Measurements from ENCODE around the gene POLR1E. TPM values are rescaled to one million over a fixed set of nuclear protein-coding genes. Genes with fewer than 3 reads are reported as not detected.

The POLR1E gene
- total and polyA plus RNA-seq, 2 donors (not counting 3 experiments of a cell fraction or from before 2014, with no cell fraction given): 9.0 to 21.2 TPM

DNA sequence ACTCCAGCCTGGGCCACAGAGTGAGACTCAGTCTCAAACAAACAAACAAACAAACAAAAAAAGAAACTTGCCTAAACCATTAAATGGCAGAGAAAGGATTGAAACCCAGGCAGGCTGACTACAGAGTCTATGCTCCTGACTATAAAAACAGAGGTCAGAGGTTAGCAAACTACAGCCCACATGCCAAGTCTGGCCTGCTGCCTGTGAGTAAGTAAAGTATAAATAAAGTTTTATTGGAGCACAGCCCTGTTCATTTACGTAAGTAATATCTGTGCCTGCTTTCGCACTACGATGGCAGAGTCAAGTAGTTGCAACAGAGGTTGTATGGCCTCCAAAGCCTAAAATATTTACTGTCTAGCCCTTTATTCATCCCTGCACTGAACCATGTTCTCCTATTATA, 11.6 kb downstream of the POLR1E start:
- BruUV-seq (replicated peaks): no TSS peak
- Histone ChIP-seq H3K4me3 (replicated peaks in 1 of 3; ENCODE audit: insufficient read depth in 1 of 3, low read depth in 1 of 3, low read length in 3 of 3) (no peak overlapping the region), H3K36me3 (ENCODE audit: control insufficient read depth in 2 of 2, extremely low read depth in 1 of 2, insufficient read depth in 2 of 2, low read length in 2 of 2) (peaks cover 9 to 15% of the 10 kb centered on the region in 2 experiments), H3K9me1 (replicated peaks; ENCODE audit: control insufficient read depth, extremely low read depth, insufficient read depth, low read length) (no peaks in the 10 kb centered on the region), H3K27me3 (ENCODE audit: control insufficient read depth in 2 of 2, insufficient read depth in 2 of 2, low read length in 2 of 2) (no peaks in the 10 kb centered on the region), H3K27ac (ENCODE audit: insufficient read depth, low read depth, low read length) (no peak overlapping the region), H3K4me2 (ENCODE audit: insufficient read depth, low read length) (no peak overlapping the region), H3K4me1 (ENCODE audit: control insufficient read depth, extremely low read depth, insufficient read depth, low read length) (no peaks in the 10 kb centered on the region), H3K79me2 (ENCODE audit: control insufficient read depth, insufficient read depth, low read length) (no peaks in the 10 kb centered on the region), H4K20me1 (replicated peaks; ENCODE audit: control insufficient read depth, extremely low read depth, insufficient read depth, low read length) (no peaks in the 10 kb centered on the region), H3K9ac (replicated peaks; ENCODE audit: extremely low read depth, insufficient read depth, low read length) (no peak overlapping the region), H3K9me3 (replicated peaks; ENCODE audit: control insufficient read depth, insufficient read depth, low read length) (no peaks in the 10 kb centered on the region), H2AFZ (ENCODE audit: low read depth, low read length) (no peak overlapping the region)
- DNase-seq (ENCODE audit: low read depth, low spot score) (no peak), FAIRE-seq (no peak)
- dilution Hi-C loops (cut with MboI; ENCODE audit: extremely low pct_ligation_motif_present, low sequenced_read_pairs): no loop called here
- TF ChIP-seq, protein P1, sequence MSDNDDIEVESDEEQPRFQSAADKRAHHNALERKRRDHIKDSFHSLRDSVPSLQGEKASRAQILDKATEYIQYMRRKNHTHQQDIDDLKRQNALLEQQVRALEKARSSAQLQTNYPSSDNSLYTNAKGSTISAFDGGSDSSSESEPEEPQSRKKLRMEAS (IDR thresholded peaks at IDR 0.05; ENCODE audit: insufficient read depth, insufficient read length): no peak
- TF ChIP-seq EZH2 (IDR thresholded peaks at IDR 0.05; ENCODE audit: borderline replicate concordance, low read depth, low read length, severe bottlenecking) (no peak), POLR2A (IDR thresholded peaks at IDR 0.05; ENCODE audit: low read depth, low read length) (no peak), CTCF (IDR thresholded peaks at IDR 0.05; ENCODE audit: extremely low read depth in 1 of 2, insufficient read depth in 1 of 2, low read depth in 1 of 2, low read length in 2 of 2) (no peak), POLR2AphosphoS5 (IDR thresholded peaks at IDR 0.05; ENCODE audit: insufficient read depth, low read depth, low read length) (no peak), JUN (IDR thresholded peaks at IDR 0.05; ENCODE audit: borderline replicate concordance, insufficient read depth, insufficient read length, low read depth) (no peak), FOS (IDR thresholded peaks at IDR 0.05; ENCODE audit: borderline replicate concordance, insufficient read depth, low read length) (no peak), MYC (IDR thresholded peaks at IDR 0.05; ENCODE audit: low read depth, low read length) (no peak), GATA2 (IDR thresholded peaks at IDR 0.05; ENCODE audit: insufficient read depth, insufficient read length, low read depth, low read length) (no peak)
- CTCF ChIA-PET: no interaction called here
- POLR2A ChIA-PET: no interaction called here
- intact Hi-C loops (cut with micrococcal nuclease): no loop called here
